H1 (cell line): ENCODE data around the gene IL17RD. TPM values are rescaled to one million over a fixed set of nuclear protein-coding genes. Genes with fewer than 3 reads are reported as not detected.

Experiments
- BRCA1 ChIP-seq: IDR thresholded peaks from 2 replicates; pipeline ENCODE4 v1.6.1; 2012; ENCODE audit warnings: low read depth, low read length, improper control_type of control experiment
- CBX8 ChIP-seq: fragments of 300-800, 300-1000 bp; sonication (generic); IDR thresholded peaks from 2 replicates; pipeline ENCODE4 v1.7.1; 2016; ENCODE audit warnings: low read depth, low read length, borderline replicate concordance
- GABPA ChIP-seq: IDR thresholded peaks from 2 replicates; pipeline ENCODE4 v1.6.1; 2011; ENCODE audit warnings: mild to moderate bottlenecking, low read length, moderate library complexity, borderline replicate concordance; ENCODE audit not compliant: insufficient read depth
- SIN3A ChIP-seq, 2 experiments: IDR thresholded peaks in 1 of 2; conservative IDR thresholded peaks in 1 of 2; 2 replicates each; pipeline ENCODE4 v1.6.1; 2011 to 2012; ENCODE audit warnings: low read length in 2 of 2, improper control_type of control experiment in 1 of 2, low read depth in 1 of 2, mild to moderate bottlenecking in 1 of 2
- SP4 ChIP-seq: IDR thresholded peaks from 2 replicates; pipeline ENCODE4 v1.6.1; 2012; ENCODE audit warnings: low read length, inconsistent platforms
- TAF1 ChIP-seq: IDR thresholded peaks from 2 replicates; pipeline ENCODE4 v1.6.1; 2011; ENCODE audit warnings: mild to moderate bottlenecking, low read depth, low read length
- TCF12 ChIP-seq: IDR thresholded peaks from 2 replicates; pipeline ENCODE4 v1.6.1; 2011; ENCODE audit warnings: low read depth, mild to moderate bottlenecking, low read length
- polyA plus RNA-seq, 7 experiments: library from polyadenylated mRNA; depleted of rRNA in 3 of 7; stranded (reverse) in 5 of 7; unstranded in 2 of 7; fragments of >200 nt in 5 of 7; fragments of 200-250 nt in 2 of 7; gene quantifications; 1 replicate in 5 of 7; 2 replicates in 1 of 7; 4 replicates in 1 of 7; pipeline versions ENCODE4 v1.2.1 to v1.2.3, GENCODE V29; 2011 to 2013; ENCODE audit warnings: missing spikeins in 2 of 7, mixed read lengths in 2 of 7
- total RNA-seq: library from RNA; stranded (reverse); fragmentation: NEBNext Ultra II Directional; extraction: Animal tissue kit (Norgen Biotek cat#: 25700); gene quantifications from 2 replicates; pipeline ENCODE4 v1.2.1, GENCODE V29; 2021
- TF ChIP-seq, protein P1 (sequence below): IDR thresholded peaks from 2 replicates; pipeline ENCODE4 v1.6.1; 2012; ENCODE audit warnings: low read length, inconsistent platforms

IL17RD gene
- total and polyA plus RNA-seq, 2 of the 8 experiments (the other 6 are each of a cell fraction or from before 2014, with no cell fraction given): 10.9 to 48.9 TPM

DNA sequence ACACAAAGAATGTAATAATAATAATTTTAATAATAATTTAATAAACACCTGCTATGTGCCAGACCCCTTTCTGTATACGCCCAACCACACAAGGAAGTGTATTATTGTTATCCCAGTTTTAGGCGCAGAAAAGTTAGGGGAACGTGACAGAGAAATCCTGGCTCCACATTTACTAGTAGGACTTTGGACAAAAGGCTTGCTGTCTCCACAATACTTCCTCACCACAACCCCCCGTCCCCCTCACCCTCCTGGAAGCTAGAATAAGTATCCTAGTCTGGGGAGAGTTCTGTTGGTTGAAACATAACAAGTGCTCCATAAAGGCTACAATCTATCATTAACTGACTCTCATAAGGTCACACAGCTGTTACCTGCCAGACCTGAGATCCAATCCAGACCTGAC, 488 bp upstream of the IL17RD start (continued):
- TF ChIP-seq GABPA (no peak), SP4 (no peak), TCF12 (no peak), BRCA1 (no peak), TAF1 (no peak), CBX8 (no peak), SIN3A (conservative IDR thresholded peaks at IDR 0.05 in 1 of 2, IDR thresholded peaks at IDR 0.05 in 1 of 2; ENCODE audit: low read depth in 1 of 2, low read length in 2 of 2) (no peak)
- TF ChIP-seq, protein P1, sequence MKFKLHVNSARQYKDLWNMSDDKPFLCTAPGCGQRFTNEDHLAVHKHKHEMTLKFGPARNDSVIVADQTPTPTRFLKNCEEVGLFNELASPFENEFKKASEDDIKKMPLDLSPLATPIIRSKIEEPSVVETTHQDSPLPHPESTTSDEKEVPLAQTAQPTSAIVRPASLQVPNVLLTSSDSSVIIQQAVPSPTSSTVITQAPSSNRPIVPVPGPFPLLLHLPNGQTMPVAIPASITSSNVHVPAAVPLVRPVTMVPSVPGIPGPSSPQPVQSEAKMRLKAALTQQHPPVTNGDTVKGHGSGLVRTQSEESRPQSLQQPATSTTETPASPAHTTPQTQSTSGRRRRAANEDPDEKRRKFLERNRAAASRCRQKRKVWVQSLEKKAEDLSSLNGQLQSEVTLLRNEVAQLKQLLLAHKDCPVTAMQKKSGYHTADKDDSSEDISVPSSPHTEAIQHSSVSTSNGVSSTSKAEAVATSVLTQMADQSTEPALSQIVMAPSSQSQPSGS: no peak
